HG02840 (cell line): ENCODE measurements around the gene LGALS1.
"Not testable (repeated sequence)": the region's sequence is repeated elsewhere in the genome, so short reads cannot be mapped to it uniquely, and the experiment has no call there.

Experiments used
- ATAC-seq: cut with Tn5 transposase; IDR thresholded peaks from one replicate; pipeline ENCODE4 v1.9.1; 2021; ENCODE audit warnings: mild to moderate bottlenecking, moderate library complexity, moderate number of reproducible peaks; ENCODE audit not compliant: unreplicated experiment, low FRiP score

The LGALS1 gene

GRCh38 chr22:37638391-37639069 is 36.9 kb upstream of the LGALS1 start:
- ATAC-seq, result no peak

GRCh38 chr22:37639070-37639760 is 36.2 kb upstream of the LGALS1 start, which contains the start of gene SH3BP1:
Gene SH3BP1 (plus strand): TSS chr22:37639669. CDS start chr22:37639788, 119 bp downstream.
- ATAC-seq, result no peak

DNA sequence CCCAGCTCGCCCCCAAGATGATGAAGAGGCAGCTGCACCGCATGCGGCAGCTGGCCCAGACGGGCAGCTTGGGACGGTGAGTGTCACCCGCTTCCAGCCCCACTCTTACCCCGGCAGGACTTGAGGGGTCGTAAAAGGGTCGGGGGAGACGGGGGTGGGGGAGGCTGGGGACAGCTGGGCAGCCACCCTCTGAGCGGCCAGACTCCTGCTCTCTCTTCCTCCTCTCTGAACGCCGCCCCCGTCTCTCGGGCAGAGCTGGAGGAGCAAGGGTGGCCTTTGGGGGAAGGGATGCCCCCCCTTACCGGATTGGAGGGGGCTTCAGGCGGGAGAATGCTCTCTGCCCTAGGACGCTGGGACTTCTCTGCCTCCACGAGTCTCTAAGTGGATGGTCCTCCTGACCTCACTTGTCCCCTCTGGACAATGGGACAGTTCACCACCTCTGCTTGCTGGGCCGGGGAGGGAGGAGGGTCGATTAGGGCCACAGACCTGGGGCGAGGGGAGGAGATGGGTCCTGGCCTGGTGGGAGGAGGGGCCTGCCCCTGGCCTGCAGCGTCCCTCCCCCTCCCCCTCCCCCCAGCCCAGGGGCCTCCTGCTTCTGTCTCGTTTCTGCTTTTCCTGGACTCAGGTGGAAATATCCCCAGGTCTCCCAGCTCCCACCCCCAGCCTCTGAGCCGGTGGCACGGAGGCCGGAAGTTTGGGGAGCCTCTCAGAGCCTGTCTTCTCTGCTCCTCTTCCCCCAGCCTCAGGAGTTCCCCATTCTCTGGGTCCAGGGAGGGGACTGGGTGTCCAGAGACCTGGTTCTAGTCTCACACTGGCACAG is 35.5 kb upstream of the LGALS1 start:
- no peak for ATAC-seq

DNA sequence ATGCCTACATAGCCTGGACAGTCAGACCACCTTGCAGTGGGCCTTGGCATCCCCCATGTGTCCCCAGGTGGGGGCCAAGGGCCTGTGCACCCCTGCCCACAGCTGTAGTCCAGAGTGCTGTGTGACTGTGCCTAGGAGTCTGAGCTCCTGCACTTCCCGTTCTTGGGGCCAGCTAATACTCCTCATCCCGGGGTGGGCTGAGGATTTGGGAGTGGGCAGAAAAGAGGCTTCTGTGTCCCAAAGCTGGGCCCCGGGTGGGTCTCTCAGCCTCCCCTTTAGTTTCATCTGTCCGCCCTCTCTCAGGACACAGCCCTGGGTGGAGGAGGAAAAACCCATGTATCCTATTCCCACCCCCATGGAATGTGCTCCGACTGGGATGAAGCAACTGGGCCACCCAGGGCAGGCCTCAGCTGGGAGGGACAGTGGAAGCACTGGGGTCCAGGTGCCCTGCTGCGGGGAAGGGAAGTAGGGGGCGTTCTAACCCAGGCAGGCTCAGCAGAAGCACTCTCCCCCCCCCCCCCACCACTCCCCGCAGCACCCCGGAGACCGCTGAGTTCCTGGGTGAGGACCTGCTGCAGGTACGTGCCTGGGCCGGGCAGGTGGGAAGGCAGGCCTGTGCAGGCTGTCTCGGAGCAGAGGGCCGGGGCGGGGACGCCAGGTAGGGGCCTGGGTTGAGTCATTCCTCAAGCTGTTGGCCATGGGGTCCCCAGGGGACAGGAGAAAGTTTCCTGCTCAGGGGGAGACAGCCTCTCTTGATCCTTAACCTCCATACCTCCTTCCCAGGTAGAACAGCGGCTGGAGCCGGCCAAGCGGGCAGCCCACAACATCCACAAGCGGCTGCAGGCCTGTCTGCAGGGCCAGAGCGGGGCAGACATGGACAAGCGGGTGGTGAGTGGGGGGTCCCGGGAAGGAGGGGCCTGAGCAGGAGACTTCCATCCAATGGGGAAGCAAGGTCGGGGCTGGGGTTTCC is 34.6 kb upstream of the LGALS1 start:
- no peak for ATAC-seq

DNA sequence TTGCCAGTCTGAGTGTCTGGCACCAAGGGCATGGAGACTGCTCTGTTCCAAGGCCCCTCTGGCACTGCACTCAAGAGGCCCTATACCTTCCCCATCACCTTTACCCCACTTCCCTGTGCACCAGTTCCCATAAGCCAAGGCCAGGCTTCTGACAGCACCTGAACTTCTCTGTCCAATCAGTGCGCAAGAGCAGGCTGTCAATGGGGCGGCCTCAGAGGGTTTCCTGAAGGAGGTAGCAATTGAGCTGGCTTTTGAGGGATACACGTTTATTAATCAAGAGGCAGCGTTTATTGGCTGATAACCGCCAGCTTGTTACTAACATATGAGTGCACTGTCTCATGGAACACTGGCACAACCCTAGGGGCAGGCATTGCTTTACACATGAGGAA is 33.9 kb upstream of the LGALS1 start:
- ATAC-seq, result no peak

GRCh38 chr22:37643225-37643847 is 32.1 kb upstream of the LGALS1 start:
- ATAC-seq, result no peak

DNA sequence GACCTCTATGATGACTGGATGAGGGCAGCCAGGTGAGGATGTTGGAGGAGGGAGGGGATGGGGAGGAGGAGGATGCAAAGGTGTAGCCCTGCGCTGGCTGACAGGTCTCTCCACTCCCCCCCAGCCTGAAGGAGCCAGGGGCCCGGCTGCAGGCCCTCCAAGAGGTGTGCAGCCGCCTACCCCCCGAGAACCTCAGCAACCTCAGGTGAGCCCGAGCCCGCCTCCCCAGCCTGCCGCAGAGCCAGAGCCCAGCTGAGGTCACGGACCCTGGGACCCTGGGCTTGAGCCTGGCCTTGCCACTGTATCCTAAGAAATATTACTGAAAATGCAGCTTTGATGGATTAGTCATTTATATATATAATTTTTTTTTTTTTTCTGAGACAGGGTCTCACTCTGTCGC is 28.1 kb upstream of the LGALS1 start:
- ATAC-seq, result no peak

GRCh38 chr22:37647928-37648327 is 27.5 kb upstream of the LGALS1 start:
- no peak for ATAC-seq

GRCh38 chr22:37650463-37651136 is 24.8 kb upstream of the LGALS1 start:
- no peak for ATAC-seq

- no peak for ATAC-seq
These were observed 20.7 kb upstream of the LGALS1 start for GRCh38 chr22:37654563-37655251.

- ATAC-seq, result no peak
These were observed 20.2 kb upstream of the LGALS1 start for GRCh38 chr22:37655252-37655563.

DNA sequence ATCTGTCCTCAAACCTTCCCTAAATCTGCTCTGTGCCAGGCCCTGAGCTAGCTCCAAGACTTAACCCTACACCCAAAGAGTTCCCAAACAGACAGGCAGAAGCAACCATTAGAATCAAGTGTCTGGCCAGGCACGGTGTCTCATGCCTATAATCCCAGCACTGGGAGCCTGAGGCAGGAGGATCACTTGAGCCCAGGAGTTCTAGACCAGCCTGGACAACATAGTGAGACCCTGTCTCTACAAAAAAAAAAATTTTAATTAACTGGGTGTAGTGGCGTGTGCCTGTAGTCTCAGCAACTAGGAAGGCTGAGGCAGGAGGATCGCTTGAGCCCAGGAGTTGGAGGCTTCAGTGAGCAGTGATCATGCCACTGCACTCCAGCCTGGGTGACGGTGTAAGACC is 18.9 kb upstream of the LGALS1 start:
- not testable (repeated sequence) for ATAC-seq

- no peak for ATAC-seq
These were observed 17.8 kb upstream of the LGALS1 start for GRCh38 chr22:37657590-37658132.

DNA sequence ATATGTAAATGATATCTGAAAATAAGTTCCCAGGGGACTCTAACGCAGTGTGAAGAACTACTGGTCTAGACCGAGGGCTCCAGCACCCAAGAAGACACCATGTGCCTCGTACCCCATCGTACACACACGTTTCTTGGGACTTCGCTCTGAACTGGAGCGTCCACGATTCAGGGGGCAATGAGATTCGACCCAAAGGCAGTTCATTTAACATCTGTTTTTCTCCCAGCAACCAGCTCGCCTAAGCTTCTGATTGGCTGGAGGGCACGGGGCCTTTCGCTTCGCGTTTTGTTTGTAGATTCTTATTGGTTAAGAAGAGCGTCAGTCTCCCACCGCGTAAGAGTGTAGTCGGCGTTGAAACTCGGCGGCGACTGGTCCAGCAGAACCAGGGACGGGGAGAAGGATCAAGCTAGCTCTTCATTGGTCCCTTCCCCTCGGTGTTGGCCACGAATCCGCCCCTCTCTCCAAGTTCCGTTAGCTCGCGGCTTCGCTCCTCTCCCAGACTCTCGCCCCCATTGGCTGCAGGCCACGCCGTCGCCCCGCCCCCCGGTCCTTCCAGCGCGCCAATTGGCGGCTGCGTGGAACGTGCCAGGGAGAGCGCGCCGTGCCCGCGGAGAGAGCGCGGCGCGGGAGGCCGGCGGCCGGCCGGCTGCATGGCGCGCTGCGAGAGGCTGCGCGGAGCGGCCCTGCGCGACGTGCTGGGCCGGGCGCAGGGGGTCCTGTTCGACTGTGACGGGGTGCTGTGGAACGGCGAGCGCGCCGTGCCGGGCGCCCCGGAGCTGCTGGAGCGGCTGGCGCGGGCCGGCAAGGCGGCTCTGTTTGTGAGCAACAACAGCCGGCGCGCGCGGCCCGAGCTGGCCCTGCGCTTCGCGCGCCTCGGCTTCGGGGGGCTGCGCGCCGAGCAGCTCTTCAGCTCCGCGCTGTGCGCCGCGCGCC is 17.0 kb upstream of the LGALS1 start, which contains the start of gene PDXP:
Gene PDXP (plus strand): TSS at position 591 of the 933 bp plus-strand sequence. CDS start 60 bp downstream, at position 651.
- ATAC-seq, result peak; percentile 80

DNA sequence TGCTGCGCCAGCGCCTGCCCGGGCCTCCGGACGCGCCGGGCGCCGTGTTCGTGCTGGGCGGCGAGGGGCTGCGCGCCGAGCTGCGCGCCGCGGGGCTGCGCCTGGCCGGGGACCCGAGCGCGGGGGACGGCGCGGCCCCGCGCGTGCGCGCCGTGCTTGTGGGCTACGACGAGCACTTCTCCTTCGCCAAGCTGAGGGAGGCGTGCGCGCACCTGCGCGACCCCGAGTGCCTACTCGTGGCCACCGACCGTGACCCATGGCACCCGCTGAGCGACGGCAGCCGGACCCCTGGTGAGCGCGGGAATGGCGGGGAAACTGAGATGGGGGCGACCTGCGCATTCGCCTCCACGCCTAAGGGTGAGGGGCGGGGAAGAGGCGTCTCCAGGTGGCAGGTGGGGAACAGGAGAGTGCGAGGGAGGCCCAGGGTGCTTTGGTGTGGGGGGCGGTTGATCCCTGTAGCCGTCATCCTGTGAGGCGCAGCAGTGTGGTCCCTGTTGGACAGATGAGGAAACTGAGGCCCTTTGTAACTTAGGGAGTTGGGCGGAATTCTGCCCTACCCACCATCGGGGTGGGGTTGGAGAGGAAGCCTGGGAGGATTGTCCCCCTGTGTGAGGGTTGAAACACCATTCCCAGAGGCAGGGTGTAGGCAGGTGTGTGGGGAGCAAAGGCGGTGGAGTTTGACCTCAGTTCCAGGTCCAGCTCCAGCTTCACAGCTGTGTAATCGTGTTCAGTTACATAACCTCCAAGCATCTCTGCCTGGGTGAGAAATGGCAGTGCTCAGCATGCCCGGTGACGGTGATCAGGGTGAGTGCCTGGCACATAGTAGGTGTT is 16.2 kb upstream of the LGALS1 start:
- peak; percentile 11 for ATAC-seq
